GM21737 (cell line): ENCODE results near the gene MIA.
"Not testable (repeated sequence)": the region's sequence is repeated elsewhere in the genome, so short reads cannot be mapped to it uniquely, and the experiment has no call there.

Source experiments
- ATAC-seq: cut with Tn5 transposase; IDR thresholded peaks from one replicate; pipeline ENCODE4 v1.9.1; 2021; ENCODE audit warnings: mild to moderate bottlenecking, moderate library complexity; ENCODE audit not compliant: unreplicated experiment

The MIA gene

GRCh38 chr19:40750058-40750873 is 25.1 kb upstream of the MIA start, which contains the start of gene ACTMAP:
Gene ACTMAP, minus strand, starts transcription at chr19:40750477. Its CDS starts 674 bp downstream, at chr19:40749803.
- ATAC-seq = peak; percentile 81

- ATAC-seq = peak; percentile 59
Measured at GRCh38 chr19:40750874-40751537, 24.3 kb upstream of the MIA start, which contains the start of gene SNRPA. Gene SNRPA, plus strand, starts transcription at chr19:40751203. Its CDS starts 206 bp downstream, at chr19:40751409.

GRCh38 chr19:40752257-40752781 is 23.0 kb upstream of the MIA start:
- no peak for ATAC-seq

- no peak for ATAC-seq
Measured at GRCh38 chr19:40754611-40755247, 20.6 kb upstream of the MIA start.

GRCh38 chr19:40755248-40755624 is 20.1 kb upstream of the MIA start:
- no peak for ATAC-seq

- ATAC-seq = no peak
Measured at GRCh38 chr19:40755791-40756190, 19.5 kb upstream of the MIA start.

GRCh38 chr19:40756502-40757110 is 18.7 kb upstream of the MIA start:
- no peak for ATAC-seq

- no peak for ATAC-seq
Measured at GRCh38 chr19:40758491-40758890, 16.8 kb upstream of the MIA start.

GRCh38 chr19:40759352-40759751 is 16.0 kb upstream of the MIA start:
- ATAC-seq = no peak

GRCh38 chr19:40762754-40763470 is 12.4 kb upstream of the MIA start:
- no peak for ATAC-seq

- ATAC-seq = no peak
Measured at GRCh38 chr19:40763526-40763925, 11.8 kb upstream of the MIA start.

GRCh38 chr19:40763963-40764362 is 11.4 kb upstream of the MIA start:
- ATAC-seq = no peak

- ATAC-seq = not testable (repeated sequence)
Measured at GRCh38 chr19:40766385-40766784, 8.9 kb upstream of the MIA start.

- no peak for ATAC-seq
Measured at GRCh38 chr19:40768869-40769268, 6.5 kb upstream of the MIA start.

GRCh38 chr19:40771101-40771862 is 4.0 kb upstream of the MIA start:
- not testable (repeated sequence) for ATAC-seq

- no peak for ATAC-seq
Measured at GRCh38 chr19:40775632-40776022, 306 bp downstream of the MIA start.

- no peak for ATAC-seq
Measured at GRCh38 chr19:40776364-40776763, 1.0 kb downstream of the MIA start.

GRCh38 chr19:40776932-40777644 is 1.8 kb downstream of the MIA start:
- ATAC-seq = peak; percentile 53

- ATAC-seq = no peak
Measured at GRCh38 chr19:40777645-40777936, 2.3 kb downstream of the MIA start.
